CMK (cell line): ENCODE results near the gene RAB27A.

Experiments used
- DNase-seq: peaks from one replicate; pipeline ENCODE4 v3.0.0-alpha.2; 2010; ENCODE audit warnings: low read depth

The RAB27A gene

DNA sequence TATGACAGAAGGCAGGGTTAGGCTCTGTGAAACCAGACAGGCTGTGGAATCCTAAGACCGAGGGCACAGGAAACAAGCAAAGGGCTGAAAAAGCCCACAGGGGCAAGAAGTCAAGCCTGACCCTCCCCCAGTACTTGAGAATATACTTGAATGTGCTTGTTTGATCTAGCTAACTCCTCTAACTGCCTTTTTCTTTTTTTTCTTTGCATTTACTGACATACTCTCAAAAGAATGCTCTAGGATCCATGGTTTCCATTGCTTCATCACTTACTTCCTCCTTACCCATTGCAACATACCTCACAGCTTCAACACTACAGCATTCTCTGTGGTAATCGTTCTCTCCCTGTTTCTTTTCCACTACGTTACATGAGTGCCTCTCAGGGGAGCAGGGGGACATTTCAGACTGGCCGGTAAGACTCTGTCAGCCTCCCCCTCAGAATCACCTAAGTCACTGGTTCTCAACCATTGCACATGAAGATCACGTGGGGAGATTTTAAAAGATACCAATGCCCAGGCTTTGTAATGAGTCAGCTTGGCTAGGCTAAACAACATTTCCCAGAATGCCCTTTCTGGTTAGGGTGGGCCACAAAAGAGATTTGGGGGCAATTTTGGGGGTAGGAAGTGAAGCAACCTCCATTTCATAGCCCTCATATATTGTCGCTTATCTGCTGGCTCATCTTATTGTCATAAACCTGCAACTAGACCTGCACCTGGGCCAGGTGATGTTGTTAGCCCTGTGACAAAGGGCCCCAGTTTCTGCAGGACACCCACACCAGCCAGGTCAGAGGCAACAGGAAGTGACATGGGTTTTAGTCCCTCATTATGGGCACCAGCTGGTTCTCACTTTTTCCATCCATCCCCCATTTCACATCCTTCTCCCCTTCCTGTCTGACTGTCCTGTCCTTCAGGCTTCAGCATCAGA lies 68.3 kb downstream of the RAB27A start:
- DNase-seq, result no peak

DNA sequence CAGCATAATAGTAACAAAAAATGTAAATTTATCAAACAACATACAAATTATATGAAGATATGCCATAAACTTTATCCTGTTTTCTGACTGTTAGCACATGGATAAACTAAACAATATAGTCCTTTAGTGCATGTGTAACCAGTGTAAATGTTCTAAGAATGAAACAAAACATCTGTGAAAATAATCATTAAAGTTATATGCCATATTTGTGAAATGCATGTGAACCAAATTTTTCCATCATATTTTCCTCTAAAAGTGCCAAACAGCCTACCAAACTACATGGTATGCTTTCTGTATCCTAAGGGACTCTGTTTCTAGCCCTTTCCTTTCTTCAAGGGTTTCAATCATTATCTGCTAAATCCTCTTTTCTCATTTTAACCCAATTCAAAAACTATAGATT lies 69.0 kb downstream of the RAB27A start:
- DNase-seq, result no peak

DNA sequence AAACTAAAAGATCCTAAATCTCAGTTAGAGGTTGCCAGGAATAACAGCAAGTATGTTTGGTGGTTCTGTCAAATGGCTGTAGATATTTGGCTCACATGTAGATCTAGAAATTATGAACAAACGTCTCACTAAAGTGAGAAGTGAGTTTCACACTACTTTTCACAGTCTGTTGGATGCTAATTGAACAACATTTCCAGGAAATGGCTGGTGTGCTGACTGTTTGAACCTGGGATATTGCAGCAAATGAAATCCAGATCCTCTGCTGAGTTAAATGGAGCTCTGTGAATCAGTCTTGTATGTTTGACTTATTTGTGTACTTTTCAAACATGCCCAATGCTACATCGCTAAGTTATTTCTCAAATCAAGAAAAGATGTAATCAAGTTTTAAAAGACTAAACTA lies 71.6 kb downstream of the RAB27A start:
- no peak for DNase-seq

DNA sequence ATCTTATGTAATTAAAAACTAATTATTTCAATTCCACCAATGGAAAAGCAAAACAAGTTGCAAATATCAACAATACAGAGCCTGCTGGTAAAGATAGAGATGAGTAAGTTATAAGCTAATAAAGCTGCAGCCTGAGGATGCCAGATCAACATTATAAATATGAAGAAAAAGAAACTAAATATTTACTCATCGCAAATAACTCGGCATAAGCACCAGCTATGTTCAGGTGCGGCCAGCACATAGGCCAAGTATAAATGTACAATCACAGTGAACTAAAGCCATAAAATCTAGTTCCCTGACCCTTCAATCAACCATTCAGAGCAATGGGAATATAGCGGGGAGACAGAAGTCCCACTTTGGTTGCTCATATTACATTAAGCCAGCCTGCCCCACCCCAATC lies 85.1 kb downstream of the RAB27A start:
- DNase-seq, result no peak

DNA sequence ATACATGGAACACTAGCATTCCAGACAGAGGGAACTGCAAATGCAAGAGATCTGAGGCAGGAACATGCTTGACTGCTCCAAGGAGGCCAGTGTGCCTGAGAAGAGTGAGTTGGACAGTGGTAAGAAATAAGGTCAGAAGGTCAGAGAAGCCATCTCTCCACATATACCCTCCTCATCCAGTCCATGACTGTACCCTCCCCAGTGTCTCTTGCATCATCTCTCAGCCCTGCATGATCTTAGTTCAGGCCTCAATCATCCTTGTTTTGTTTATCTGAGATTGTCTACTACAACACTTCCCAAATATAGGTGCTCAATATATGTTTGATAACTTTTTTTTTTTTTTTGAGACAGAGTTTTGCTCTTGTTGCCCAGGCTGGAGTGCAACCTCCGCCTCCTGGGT lies 87.4 kb downstream of the RAB27A start:
- no peak for DNase-seq

DNA sequence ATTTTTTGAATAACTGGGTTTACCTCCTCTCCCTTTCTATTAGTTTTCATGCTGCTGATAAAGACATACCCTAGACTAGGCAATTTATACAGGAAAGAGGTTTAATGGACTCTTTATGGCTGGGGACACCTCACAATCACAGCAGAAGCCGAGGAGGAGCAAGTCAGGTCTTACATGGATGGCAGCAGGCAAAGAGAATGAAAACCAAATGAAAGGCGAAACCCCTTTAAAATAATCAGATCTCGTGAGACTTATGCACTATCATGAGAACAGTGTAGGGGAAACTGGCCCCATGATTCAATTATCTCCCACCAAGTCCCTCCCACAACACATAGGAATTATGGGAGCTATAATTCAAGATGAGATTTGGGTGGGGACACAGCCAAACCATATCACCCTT lies 90.9 kb downstream of the RAB27A start:
- no peak for DNase-seq

DNA sequence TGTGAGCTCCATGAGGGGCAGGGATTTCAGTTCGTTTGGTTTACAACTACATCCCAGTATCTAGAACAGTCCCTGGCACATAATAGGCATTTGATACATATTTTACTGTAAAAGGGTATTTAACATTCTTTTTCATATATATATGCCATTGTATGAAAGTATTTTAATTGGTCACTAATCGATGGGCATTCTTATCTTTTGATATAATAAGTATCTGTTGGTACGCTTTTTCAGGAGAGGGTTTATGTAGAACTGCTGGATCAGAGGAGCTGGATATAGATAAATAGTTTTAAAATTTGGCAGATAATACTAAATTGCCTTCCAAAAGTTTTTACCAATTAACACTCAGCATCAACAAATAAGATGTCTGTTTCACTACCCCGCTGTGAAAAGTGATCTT lies 91.9 kb downstream of the RAB27A start:
- DNase-seq, result no peak

DNA sequence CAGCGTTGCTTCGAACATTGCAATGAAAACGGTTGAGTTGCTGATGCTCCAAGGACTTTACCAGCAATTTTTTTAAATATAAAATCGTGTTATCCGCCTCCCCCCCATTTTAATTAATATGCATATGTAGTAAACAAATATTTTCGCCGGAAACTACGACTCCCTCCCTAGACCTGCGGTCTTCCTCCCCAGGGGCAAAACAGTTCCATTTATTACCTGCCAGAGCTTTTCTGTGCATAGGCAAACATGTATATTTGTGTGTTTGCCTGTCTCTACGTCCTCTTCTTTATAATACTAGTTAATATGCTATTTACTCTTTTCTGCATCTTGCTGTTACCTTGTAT lies 92.3 kb downstream of the RAB27A start:
- no peak for DNase-seq

DNA sequence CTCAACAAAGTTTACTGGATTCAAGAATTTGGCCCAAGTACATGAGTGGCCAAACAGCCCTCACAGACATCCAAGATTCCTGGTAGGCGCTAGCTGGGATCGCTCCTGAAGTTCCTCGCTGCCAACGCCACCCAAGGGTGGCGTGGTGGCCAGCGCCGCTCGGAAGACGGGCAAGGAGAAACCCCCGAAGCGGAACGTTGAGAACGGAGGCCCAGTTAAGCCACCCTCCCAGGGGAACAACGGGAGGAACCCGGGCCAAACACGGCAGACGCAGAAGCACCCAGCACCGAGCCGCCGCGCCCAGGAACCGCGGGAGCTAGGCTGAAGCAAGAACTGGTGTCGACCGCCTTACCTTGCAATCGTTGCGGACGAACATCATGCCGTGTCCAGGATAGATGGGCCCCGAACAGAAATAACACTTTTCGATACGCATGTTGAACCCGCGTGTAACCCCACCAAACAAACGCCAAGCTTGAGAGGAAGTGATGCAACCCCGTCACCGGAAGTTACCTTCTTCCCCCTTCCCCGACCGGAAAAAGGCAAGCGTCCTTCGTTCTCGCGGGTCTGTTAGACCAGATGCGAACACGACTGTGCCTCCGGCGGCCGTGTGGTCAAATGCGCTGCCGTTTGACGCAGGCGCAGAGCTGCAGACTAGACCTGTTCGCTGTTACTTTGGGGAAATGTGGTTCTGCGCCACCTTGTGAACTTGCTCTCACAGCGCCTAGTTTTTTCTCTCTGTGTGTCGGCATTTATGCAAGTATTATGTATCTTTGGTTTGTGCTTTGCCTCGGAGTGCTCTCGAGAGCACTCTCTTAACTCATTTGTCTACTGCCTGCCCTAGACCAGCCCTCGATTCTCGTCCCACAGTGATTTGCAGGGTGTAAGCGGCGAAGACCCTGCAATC lies 92.9 kb downstream of the RAB27A start, which contains the start of gene RSL24D1:
Gene RSL24D1, minus strand, starts transcription at position 484 of the 904 bp plus-strand sequence. Its CDS starts 51 bp downstream, at position 433.
- DNase-seq, result peak; percentile 93

DNA sequence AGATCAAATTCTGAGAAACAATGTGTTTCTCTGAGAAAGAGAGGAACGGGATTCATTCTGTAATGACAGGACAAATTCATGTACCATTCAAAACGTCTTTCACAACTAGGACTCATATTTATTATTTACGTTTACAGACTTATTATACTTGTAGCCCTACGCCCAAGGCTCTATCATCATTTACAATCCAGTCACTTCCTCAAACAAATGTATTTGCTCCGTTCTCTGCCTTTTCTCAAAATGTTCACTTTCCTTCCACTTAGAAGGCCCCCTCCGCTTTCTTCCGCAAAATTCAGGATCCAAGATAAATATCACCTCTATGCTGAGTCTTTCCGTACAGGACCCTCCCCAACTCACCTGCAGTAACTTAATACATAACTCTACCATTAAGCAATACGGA lies 93.6 kb downstream of the RAB27A start:
- DNase-seq, result no peak

DNA sequence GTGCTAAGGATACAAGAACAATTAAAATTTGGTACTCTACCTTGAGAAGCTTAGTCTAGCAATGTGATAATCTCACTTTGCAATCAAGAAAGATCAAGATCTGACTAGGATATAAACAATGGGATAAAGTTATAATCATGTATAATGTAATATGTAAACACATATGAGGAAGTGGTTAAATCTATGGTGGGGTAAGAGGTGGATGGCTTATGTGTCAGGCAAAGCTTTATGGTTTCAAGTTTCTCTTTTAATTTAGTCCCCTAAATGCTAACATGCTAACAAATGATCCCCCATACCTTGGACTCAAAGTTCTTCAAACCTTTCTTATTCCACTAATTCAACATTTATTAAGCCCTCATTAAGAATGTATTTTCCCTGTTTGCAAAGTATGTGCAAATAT lies 95.4 kb downstream of the RAB27A start:
- DNase-seq, result no peak

DNA sequence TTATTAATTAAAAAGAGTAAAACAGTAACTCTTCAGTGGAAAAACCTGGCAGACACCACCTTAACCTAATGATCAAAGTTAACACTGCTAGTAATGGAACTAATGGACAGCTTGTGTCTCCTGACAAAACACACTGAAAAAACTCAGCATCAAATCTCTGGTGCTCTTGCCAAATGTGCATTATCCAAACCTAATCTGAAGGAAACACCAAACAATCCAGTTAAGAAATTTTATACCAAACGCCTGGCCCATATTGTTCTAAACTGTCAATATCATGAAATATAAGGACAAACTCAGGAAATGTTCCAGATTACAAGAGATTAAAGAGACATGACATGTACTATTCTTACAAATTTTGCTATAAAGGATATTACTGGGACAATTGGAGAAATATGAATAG lies 103.3 kb downstream of the RAB27A start:
- no peak for DNase-seq

DNA sequence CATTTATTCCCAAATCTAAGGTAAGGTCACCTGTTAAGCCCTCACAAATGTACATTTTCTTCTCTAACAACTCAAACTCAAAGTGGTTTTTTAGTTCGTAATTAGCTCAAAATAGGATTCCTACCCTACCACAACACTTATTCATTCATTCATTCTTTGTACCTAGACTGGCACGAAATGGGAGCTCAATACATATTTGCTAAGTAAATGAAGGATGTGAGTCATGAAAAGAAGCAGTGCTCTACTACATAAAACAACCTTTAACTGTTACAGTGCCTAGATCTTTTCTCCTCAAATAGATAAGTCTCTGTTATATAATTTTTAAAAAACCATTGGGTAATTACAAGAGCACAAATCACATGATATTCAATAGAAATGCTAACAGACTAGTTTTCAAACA lies 105.9 kb downstream of the RAB27A start:
- no peak for DNase-seq

DNA sequence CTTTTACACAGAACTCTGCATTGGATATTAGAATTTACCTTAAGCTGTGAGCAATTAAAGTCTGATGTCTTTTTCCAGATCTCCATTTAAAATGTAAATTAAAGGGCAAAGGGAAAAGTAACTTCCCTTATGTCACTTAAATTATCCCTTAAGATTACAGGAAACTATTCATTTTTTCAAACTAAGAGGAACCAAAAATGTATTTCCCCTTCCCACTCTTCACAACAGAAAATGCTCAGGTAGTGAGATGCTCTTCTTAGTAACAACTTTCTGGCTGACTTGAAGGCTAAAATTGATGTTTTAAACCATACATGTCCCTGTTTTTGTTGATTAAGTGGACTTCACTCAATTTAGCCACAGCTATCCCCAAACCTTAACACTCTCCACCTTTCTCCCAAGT lies 110.5 kb downstream of the RAB27A start:
- no peak for DNase-seq

DNA sequence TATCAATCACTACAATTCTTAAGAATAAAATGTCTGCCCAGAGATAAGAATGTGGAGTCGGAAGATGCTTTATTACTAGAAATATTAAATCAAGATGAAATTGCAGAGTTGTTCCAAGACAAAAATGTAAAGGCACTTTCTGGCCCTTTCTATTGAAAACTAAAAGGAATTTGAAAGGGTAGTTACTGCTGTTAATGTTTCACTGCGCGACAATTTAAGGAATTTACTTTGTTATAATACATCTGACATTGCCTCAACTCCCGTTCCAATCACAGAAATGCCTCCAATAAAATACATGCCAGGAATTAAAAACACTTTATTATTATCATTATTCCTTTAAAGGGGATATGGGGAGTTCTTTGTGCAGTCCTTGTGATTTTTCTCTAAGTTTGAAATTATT lies 119.3 kb downstream of the RAB27A start:
- no peak for DNase-seq

DNA sequence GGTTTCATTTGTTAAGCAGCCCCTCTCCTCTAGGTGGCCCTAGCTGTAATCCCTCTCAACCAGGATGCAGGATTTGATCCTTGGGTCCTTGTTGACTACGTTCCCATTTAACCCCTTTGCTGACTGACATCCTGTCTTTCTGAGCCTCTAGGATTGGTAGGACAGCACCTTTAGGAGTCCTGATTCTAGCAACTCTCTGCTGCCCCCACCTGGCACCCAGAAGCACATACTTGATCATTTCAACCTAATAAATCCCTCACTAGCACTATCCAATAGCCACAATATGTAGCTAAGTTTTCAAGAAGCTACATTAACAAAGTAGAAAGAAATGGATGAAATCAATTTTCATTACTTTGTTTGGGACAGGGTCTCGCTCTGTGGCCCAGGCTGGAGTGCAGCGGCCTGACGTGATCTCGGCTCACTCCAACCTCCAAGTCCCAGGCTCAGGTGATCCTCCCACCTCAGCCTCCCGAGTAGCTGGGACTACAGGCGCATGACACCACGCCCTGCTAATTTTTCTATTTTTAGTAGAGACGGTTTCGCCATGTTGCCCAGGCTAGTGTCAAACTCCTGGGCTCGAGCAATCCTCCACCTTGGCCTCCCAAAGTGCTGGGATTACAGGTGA lies 121.2 kb downstream of the RAB27A start:
- peak; percentile 25 for DNase-seq

DNA sequence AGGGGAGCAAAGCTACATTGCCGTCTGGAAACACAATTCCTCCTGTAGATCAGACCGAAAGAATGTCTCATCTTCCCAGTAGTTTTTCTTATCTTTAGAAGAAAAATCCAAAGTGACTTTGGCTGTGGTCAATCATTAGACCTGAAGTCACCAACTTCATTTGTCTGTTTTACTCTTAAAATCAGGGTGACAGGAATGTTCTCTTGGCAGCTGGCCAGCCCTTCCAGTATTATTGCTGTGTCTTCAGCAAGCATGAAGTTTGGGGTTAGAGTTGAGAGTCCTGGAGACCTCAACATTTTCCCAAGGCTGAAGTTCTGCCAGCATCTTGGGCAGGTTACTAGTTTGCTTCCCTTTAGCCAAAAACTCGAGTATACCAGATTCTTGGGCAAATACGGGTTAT lies 125.3 kb downstream of the RAB27A start:
- DNase-seq, result no peak
